OCI-LY1 (cell line): ENCODE results near the gene RPA1.

Experiments used
- EZH2 ChIP-seq: fragments of 200-600 bp; sonication (generic), shearing (Covaris generic); IDR thresholded peaks from 2 replicates; pipeline ENCODE4 v1.8.0; 2017; ENCODE audit warnings: borderline replicate concordance, mixed run types, mild to moderate bottlenecking, antibody characterized with exemption, low read length, moderate library complexity, mixed read lengths
- TF ChIP-seq, protein P1 (sequence below): fragments of 200-600 bp; sonication (generic), shearing (Covaris generic); IDR thresholded peaks from 2 replicates; pipeline ENCODE4 v1.5.1; 2017; ENCODE audit warnings: mild to moderate bottlenecking, antibody characterized with exemption, low read length, moderate library complexity, mixed read lengths

DNA sequence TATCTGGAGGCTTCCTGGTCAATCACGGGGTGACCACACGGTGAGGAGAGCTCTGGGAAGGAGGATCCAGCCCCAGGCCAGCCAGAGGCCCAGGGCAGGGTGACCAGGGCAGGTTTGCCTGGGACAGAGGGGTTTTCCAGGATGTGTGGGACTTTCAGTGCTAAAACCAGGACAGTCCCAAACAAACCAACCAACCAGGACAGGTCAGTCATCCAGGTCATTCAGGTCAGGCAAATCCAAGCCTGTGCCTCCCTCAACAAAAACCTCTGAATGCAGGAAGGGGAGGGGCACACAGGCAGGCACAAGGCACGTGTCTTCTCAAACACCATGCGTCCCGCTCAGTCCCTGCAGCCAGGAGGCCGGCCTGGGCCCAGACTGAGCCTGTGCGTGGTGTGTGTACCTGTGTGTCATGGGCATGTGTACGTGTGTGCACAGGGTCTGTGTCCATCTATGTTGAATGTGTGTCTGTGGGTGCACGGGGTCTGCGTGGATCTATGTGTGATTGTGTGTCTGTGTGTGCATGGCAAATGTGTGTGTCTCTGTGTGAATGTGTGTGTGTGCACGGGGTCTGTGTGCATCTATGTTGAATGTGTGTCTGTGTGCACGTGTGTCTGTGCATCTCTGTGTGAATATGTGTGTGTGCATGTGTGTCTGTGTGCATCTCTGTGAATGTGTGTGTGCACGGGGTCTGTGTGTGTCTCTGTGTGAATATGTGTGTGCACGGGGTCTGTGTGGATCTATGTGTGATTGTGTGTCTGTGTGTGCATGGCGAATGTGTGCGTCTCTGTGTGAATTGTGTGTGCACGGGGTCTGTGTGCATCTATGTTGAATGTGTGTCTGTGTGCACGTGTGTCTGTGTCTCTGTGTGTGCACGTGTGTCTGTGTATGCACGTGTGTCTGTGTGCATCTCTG lies 116.5 kb downstream of the RPA1 start:
- TF ChIP-seq, protein P1, sequence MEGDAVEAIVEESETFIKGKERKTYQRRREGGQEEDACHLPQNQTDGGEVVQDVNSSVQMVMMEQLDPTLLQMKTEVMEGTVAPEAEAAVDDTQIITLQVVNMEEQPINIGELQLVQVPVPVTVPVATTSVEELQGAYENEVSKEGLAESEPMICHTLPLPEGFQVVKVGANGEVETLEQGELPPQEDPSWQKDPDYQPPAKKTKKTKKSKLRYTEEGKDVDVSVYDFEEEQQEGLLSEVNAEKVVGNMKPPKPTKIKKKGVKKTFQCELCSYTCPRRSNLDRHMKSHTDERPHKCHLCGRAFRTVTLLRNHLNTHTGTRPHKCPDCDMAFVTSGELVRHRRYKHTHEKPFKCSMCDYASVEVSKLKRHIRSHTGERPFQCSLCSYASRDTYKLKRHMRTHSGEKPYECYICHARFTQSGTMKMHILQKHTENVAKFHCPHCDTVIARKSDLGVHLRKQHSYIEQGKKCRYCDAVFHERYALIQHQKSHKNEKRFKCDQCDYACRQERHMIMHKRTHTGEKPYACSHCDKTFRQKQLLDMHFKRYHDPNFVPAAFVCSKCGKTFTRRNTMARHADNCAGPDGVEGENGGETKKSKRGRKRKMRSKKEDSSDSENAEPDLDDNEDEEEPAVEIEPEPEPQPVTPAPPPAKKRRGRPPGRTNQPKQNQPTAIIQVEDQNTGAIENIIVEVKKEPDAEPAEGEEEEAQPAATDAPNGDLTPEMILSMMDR: no peak
- TF ChIP-seq EZH2: no peak
